Effector memory CD8-positive, alpha-beta T cell (primary cell): Measurements from ENCODE around the gene ANKRD28.
A peak's percentile ranks its signal among the peaks of the same experiment; 100 is the strongest.
"Not testable (repeated sequence)": the region's sequence is repeated elsewhere in the genome, so short reads cannot be mapped to it uniquely, and the experiment has no call there.

ENCODE experiments used
- ATAC-seq: fragments of 150-1000 bp; cut with Tn5 transposase; replicated peaks from 2 replicates; pipeline ENCODE4 v1.10.0; 2021; ENCODE audit warnings: mild to moderate bottlenecking, moderate library complexity
- DNase-seq, 3 experiments: peaks; one replicate each; pipeline ENCODE4 v3.0.0; 2021
- H3K27ac Mint-ChIP-seq, 2 donors: one replicate each; pipeline ENCODE4 v1.8.0; 2022; ENCODE audit warnings: mild to moderate bottlenecking in 2 of 2, mixed read lengths in 2 of 2, moderate library complexity in 2 of 2
- H3K27me3 Mint-ChIP-seq, 2 donors: one replicate each; pipeline ENCODE4 v1.8.0; 2022; ENCODE audit warnings: mixed read lengths in 2 of 2
- H3K36me3 Mint-ChIP-seq: one replicate; pipeline ENCODE4 v1.8.0; 2022; ENCODE audit warnings: mild to moderate bottlenecking, moderate library complexity, mixed read lengths; ENCODE audit not compliant: insufficient read depth
- H3K4me1 Mint-ChIP-seq, 2 donors: one replicate each; pipeline ENCODE4 v1.8.0; 2022; ENCODE audit warnings: low read depth in 2 of 2, mixed read lengths in 2 of 2
- H3K4me3 Mint-ChIP-seq, 2 donors: one replicate each; pipeline ENCODE4 v1.8.0; 2022; ENCODE audit warnings: mild to moderate bottlenecking in 2 of 2, mixed read lengths in 2 of 2, moderate library complexity in 2 of 2
- H3K9me3 Mint-ChIP-seq, 2 donors: one replicate each; pipeline ENCODE4 v1.8.0; 2022; ENCODE audit warnings: mixed read lengths in 2 of 2
- total RNA-seq, 9 experiments: gene quantifications; one replicate each; lab custom pipeline; 2026; lab: John Stamatoyannopoulos, UW

Gene ANKRD28
- 74.1 to 185 (median 154) reads per million in 9 experiments for total RNA-seq

DNA sequence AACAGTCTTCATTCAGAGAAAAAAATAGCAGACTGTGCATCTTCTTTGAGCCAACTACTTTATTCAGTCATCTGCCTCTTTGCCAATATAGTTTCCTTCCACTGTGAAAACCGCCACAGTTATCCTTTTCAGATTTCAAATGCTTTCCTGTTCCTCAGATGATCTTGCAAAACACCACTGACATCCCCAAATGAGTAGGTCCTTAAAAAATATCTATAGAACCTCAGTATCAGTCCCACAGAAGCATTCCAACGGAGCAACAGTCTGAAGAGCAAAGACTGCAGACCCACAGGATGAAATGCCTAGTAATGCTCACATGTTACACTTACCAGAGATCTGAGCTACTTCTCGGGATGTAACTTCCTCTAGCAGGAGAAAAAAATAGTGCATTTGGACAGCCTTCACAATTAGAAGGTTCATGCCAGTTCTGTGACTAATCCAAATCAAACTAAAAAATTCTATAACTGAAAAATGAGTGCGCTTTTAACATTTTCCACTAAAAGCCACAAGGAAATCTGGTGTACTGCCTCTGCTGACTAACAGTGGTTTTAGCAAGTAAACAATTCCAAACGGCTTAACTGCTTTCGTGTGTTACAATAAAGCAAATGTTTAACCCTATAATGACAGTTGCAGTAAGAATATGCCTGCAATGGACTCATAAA, at the start of gene ANKRD28:
TSS of gene ANKRD28 (minus strand) at position 338 of the 662 bp plus-strand sequence. CDS start 1,458 bp downstream, outside the sequence.
- no peaks in the 10 kb centered on the region for H3K27me3 Mint-ChIP-seq
- DNase-seq (no peak), ATAC-seq (peak; percentile 31)
- H3K4me1 Mint-ChIP-seq, result peaks cover 38 to 67% of the 10 kb centered on the region in 2 donors
- H3K27ac Mint-ChIP-seq, result peak within 1 kb of the TSS; percentile 89 to 96
- peaks cover 40% of the 10 kb centered on the region for H3K36me3 Mint-ChIP-seq
- peak within 1 kb of the TSS; percentile 82 to 84 for H3K4me3 Mint-ChIP-seq
- H3K9me3 Mint-ChIP-seq, result no peaks in the 10 kb centered on the region

DNA sequence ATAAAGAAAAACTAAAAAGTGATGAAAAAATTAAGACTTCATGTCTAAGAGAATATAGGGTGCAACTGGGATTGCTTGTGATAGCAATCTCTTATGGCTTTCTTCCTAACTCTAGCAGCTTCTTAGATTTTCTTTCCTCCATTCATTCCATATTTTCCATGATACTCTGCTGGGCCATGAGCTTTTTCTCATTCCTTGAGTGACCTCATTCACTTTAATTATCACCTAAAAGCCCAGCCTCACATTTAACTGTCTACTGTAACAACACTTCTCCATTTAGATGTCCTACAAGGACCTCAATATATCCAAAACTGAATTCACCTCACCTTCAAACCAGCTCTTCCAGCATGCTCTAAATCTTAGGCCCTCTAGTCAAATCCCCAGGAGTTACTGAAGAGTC, 49.5 kb upstream of the ANKRD28 start:
- Mint-ChIP-seq H3K4me3 (no peak overlapping the region), H3K27ac (no peak overlapping the region), H3K36me3 (peaks cover 2% of the 10 kb centered on the region), H3K4me1 (peaks cover 21 to 34% of the 10 kb centered on the region in 2 donors), H3K9me3 (no peaks in the 10 kb centered on the region), H3K27me3 (no peaks in the 10 kb centered on the region)
- DNase-seq, result no peak
- ATAC-seq, result no peak

DNA sequence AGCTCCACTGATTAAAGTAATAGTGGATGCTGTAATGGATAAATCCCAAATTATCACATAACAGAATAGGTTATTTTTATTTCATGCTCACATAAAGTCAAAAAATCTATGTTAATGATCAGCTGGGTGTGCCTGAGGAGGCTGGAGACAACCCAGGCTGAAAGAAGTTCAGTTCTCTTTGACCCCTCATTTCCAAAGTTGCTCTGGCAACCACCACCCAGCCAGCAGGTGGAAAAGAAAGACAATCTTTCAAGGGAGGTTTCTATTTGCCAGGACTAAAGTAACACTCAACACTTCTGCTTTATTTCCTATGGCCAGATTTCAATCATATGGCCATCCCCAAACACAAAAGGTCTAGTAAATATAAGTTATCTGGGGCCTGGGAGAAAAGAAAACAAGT, 48.8 kb upstream of the ANKRD28 start:
- peak overlapping the region in 1 of 2 donors; percentile 16 for H3K27ac Mint-ChIP-seq
- no peaks in the 10 kb centered on the region for H3K27me3 Mint-ChIP-seq
- no peak overlapping the region for H3K4me3 Mint-ChIP-seq
- ATAC-seq (no peak), DNase-seq (no peak)
- H3K9me3 Mint-ChIP-seq, result no peaks in the 10 kb centered on the region
- peaks cover 21 to 34% of the 10 kb centered on the region in 2 donors for H3K4me1 Mint-ChIP-seq
- peaks cover 2% of the 10 kb centered on the region for H3K36me3 Mint-ChIP-seq

DNA sequence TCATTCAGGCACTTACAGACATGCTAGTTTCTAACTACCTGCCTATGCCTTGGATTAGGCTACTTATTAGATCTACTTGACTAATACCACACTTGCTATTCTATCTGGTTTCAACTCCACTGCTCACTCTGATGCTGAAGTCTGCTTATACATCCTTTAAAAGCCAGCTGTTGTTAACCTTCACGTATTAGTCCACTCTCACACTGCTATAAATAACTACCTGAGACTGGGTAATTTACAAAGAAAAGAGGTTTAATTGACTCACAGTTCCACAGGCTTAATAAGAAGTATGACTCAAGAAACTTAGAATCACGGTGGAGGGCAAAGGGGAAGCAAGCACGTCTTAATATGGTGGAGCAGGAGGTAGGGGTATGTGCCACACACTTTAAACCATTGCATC, 47.7 kb upstream of the ANKRD28 start:
- Mint-ChIP-seq H3K27me3 (no peaks in the 10 kb centered on the region), H3K4me3 (no peak overlapping the region), H3K36me3 (peaks cover 2% of the 10 kb centered on the region), H3K27ac (no peak overlapping the region), H3K9me3 (peaks cover 0 to 4% of the 10 kb centered on the region in 2 donors), H3K4me1 (peaks cover 21 to 35% of the 10 kb centered on the region in 2 donors)
- ATAC-seq (no peak), DNase-seq (no peak)

DNA sequence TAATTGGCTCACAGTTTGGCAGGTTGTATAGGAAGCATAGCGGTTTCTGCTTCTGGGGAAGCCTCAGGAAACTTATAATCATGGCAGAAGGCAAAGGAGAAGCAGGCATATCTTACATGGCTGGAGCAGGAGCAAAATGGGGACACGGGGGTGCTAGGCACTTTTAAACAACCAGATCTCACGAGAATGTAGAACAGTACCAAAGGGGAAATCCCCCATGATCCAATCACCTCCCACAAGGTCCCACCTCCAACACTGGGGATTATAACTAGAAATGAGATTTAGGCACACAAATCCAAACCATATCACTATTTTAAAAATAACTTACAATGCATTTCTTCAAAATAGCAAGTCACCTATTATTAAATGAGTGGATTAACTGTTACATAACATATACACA, 47.1 kb upstream of the ANKRD28 start:
- ATAC-seq (no peak), DNase-seq (no peak)
- no peak overlapping the region for H3K4me3 Mint-ChIP-seq
- no peak overlapping the region for H3K27ac Mint-ChIP-seq
- H3K9me3 Mint-ChIP-seq, result peaks cover 0 to 4% of the 10 kb centered on the region in 2 donors
- peaks cover 21 to 39% of the 10 kb centered on the region in 2 donors for H3K4me1 Mint-ChIP-seq
- H3K27me3 Mint-ChIP-seq, result no peaks in the 10 kb centered on the region
- peaks cover 2% of the 10 kb centered on the region for H3K36me3 Mint-ChIP-seq

DNA sequence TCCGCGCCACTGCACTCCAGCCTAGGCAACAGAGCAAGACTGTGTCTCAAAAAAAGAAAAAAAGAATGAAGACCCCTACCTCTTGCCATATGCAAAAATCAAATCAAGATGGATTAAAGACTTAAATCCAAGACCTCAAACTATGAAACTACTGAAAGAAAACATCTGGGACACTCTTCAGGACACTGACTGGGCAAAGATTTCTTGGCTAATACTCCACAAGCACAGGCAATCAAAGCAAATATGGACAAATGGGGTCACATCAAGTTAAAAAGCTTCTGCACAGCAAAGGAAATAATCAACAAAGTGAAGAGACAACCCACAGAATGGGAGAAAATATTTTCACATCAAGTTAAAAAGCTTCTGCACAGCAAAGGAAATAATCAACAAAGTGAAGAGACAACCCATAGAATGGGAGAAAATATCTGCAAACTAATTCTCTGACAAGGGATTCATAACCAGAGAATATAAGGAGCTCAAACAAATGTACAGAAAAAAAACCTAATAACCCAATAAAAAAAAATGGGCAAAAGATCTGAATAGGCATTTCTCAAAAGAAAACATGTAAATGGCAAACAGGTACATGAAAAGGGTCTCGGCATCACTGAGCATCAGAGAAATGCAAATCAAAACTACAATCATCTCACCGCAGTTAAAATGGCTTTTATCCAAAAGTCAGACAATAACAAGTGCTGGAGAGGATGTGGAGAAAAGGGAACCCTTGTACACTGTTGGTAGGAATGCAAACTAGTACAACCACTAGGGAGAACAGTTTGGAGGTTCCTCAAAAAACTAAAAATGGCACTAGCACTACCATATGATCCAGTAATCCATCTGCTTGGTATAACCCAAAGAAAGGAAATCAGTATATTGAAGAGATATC, 43.6 kb upstream of the ANKRD28 start:
- DNase-seq, H3K36me3 Mint-ChIP-seq, H3K27me3 Mint-ChIP-seq, H3K4me3 Mint-ChIP-seq, H3K27ac Mint-ChIP-seq, H3K9me3 Mint-ChIP-seq, ATAC-seq: not testable (repeated sequence)
- peaks cover 19 to 45% of the 10 kb centered on the region in 2 donors for H3K4me1 Mint-ChIP-seq

DNA sequence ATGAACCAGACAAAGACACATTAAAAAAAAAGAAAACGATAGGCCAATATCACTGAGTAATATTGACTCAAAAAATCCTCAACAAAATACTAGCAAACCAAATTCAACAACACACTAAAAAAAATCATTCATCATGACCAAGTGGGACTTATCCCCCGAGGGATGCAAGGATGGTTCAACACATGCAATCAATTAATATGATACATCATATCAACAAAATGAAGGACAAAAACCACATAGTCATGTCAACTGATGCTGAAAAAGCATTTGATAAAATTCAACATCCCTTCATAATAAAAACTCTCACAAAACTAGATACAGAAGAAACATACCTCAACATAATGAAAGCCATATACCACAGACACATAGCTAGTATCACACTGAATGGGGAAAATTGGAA, 41.8 kb upstream of the ANKRD28 start:
- ATAC-seq (no peak), DNase-seq (no peak)
- no peak overlapping the region for H3K27ac Mint-ChIP-seq
- peaks cover 12 to 44% of the 10 kb centered on the region in 2 donors for H3K4me1 Mint-ChIP-seq
- peaks cover 0 to 4% of the 10 kb centered on the region in 2 donors for H3K9me3 Mint-ChIP-seq
- H3K36me3 Mint-ChIP-seq, result no peaks in the 10 kb centered on the region
- H3K4me3 Mint-ChIP-seq, result no peak overlapping the region
- no peaks in the 10 kb centered on the region for H3K27me3 Mint-ChIP-seq

DNA sequence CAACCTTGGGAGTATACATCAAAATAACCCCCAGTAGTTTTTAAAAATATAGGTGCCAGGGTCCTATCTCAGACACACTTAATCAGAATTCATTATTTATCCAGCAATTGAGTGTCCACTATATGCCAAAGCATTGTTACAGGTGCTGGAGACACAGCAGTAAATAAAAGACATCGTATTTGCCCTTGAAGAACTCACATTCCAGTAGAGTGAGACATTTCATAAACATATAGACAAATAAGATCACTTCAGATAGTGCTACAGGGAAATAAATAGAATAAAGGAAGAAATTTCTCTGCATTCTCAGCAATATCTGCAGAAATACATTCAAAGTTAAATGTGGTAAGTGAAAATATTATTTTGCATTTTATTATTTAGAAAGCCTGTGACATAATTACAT, 34.1 kb upstream of the ANKRD28 start:
- no peak for DNase-seq
- Mint-ChIP-seq H3K27ac (no peak overlapping the region), H3K4me1 (peaks cover 8% of the 10 kb centered on the region in 2 donors), H3K36me3 (no peaks in the 10 kb centered on the region), H3K4me3 (no peak overlapping the region), H3K9me3 (no peaks in the 10 kb centered on the region), H3K27me3 (no peaks in the 10 kb centered on the region)
- ATAC-seq, result no peak

DNA sequence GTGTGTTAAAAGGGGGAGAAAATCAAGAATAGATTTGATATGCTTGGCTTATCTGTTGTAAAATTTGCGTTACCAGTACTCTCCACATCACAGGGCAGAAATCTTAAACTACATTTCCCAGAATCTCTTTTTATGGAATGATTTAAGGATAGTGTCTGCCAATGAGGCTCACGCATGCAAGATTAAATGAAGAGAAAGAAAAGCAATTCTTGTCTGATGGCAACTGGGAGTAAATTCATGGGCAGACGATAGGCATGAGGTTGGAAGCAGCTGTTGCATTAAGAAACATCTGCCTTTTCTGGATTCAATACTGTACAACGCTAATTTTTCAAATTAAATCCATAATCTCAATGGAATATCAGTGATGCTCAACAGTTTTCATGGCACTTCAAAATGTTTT, 27.2 kb upstream of the ANKRD28 start:
- H3K27me3 Mint-ChIP-seq, result no peaks in the 10 kb centered on the region
- DNase-seq, result no peak
- H3K27ac Mint-ChIP-seq, result no peak overlapping the region
- no peaks in the 10 kb centered on the region for H3K9me3 Mint-ChIP-seq
- H3K36me3 Mint-ChIP-seq, result no peaks in the 10 kb centered on the region
- H3K4me3 Mint-ChIP-seq, result no peak overlapping the region
- H3K4me1 Mint-ChIP-seq, result peaks cover 14 to 33% of the 10 kb centered on the region in 2 donors
- ATAC-seq, result no peak

DNA sequence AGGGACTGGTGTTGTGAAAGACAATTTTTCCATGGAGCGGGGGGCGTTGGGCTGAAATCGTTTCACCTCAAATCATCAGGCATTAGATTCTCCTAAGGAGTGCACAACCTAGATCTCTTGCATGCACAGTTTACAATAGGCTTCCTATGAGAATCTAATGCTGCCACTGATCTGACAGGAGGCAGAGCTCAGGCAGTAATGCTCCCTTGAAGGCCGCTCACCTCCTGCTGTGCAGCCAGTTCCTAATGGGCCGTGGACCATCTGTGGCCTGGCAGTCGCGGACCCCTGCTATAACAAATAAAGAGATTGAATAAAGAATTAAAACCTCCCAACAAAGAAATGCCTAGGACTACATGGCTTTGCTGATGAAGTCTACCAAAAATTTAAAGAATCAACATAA, 25.3 kb upstream of the ANKRD28 start:
- H3K27ac Mint-ChIP-seq, result peak overlapping the region in 1 of 2 donors; percentile 25
- H3K27me3 Mint-ChIP-seq, result no peaks in the 10 kb centered on the region
- DNase-seq (no peak), ATAC-seq (no peak)
- H3K4me1 Mint-ChIP-seq, result peaks cover 22 to 41% of the 10 kb centered on the region in 2 donors
- no peak overlapping the region for H3K4me3 Mint-ChIP-seq
- H3K9me3 Mint-ChIP-seq, result no peaks in the 10 kb centered on the region
- peaks cover 4% of the 10 kb centered on the region for H3K36me3 Mint-ChIP-seq

DNA sequence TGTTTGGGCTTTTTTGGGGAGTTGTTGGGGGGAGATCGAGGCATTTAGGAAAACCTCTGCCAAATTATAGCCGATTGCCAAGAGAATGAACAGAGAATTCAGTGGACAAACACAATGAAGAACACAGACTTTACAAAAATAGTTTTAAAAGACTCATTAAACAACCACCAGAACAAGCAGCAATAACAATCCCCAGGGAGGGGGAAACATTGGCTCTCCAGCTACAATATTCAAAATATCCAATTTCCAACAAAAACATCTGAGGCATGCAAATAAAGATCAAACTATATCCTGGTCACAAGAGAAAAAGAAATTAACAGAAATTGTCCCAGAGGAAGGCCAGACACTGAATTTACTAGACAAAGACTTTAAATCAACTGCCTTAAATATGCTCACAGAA, 24.5 kb upstream of the ANKRD28 start:
- no peak for ATAC-seq
- peaks cover 4% of the 10 kb centered on the region for H3K36me3 Mint-ChIP-seq
- H3K4me3 Mint-ChIP-seq, result no peak overlapping the region
- H3K9me3 Mint-ChIP-seq, result no peaks in the 10 kb centered on the region
- H3K4me1 Mint-ChIP-seq, result peaks cover 20 to 42% of the 10 kb centered on the region in 2 donors
- H3K27ac Mint-ChIP-seq, result no peak overlapping the region
- no peak for DNase-seq
- H3K27me3 Mint-ChIP-seq, result no peaks in the 10 kb centered on the region

DNA sequence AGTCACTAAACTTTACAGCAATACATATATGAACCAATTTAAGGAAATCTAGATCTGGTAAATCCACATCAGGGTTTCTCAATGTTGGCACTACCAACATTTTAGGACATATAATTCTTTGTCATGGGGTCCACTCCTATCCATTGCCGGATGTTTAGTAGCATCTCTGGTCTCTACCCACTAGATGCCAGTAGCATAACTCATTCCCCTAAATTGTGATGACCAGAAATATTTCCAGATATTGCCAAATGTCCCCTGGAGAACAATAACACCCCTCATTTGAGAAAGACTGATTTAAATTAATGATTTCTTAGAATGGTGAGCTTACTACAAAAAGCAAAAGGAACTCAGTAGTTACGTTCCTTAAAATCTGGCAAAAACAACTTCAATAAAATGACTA, 23.1 kb upstream of the ANKRD28 start:
- no peak overlapping the region for H3K4me3 Mint-ChIP-seq
- H3K27ac Mint-ChIP-seq, result no peak overlapping the region
- no peak for DNase-seq
- peaks cover 27 to 50% of the 10 kb centered on the region in 2 donors for H3K4me1 Mint-ChIP-seq
- no peak for ATAC-seq
- H3K27me3 Mint-ChIP-seq, result no peaks in the 10 kb centered on the region
- peaks cover 4% of the 10 kb centered on the region for H3K36me3 Mint-ChIP-seq
- no peaks in the 10 kb centered on the region for H3K9me3 Mint-ChIP-seq

DNA sequence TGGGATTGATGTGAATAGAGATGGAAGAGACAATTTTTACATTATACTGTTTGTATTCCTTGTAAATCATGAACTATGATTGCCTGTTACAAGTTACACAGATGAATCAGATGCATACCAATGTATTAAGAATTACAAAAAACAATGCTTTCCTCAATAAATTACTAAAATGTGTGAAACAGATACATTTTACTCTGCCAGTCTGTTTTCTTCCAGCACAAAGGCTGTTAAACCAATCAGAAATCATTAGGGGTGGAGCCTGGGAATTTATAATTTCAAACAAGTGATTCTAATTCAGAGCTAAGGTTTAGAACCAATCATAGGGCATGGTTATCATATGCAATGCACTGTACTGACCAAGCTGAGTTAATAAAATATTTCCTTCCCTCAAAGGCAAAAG, 21.8 kb upstream of the ANKRD28 start:
- Mint-ChIP-seq H3K27me3 (no peaks in the 10 kb centered on the region), H3K36me3 (peaks cover 4% of the 10 kb centered on the region), H3K4me3 (no peak overlapping the region), H3K27ac (no peak overlapping the region), H3K4me1 (peaks cover 27 to 41% of the 10 kb centered on the region in 2 donors), H3K9me3 (no peaks in the 10 kb centered on the region)
- DNase-seq, result no peak
- no peak for ATAC-seq

DNA sequence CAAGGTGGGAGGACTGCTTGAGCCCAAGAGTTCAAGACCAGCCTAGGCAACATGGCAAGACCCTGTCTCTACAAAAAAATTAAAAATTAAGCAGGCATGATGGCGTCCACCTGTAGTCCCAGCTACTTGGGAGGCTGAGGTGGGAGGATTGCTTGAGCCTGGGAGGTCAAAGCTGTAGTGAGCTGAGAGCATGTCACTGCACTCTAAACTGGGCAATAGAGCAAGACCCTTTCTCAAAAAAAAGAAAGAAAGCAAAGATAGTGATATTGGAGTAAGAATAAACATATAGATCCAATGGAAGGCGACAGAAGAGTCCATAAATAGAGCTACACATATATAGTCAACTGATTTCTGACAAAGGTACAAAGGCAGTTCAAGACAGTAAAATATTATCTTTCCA, 21.3 kb upstream of the ANKRD28 start:
- H3K4me3 Mint-ChIP-seq, result no peak overlapping the region
- H3K4me1 Mint-ChIP-seq, result peaks cover 27 to 41% of the 10 kb centered on the region in 2 donors
- H3K9me3 Mint-ChIP-seq, result no peaks in the 10 kb centered on the region
- no peaks in the 10 kb centered on the region for H3K27me3 Mint-ChIP-seq
- DNase-seq, result no peak
- peaks cover 4% of the 10 kb centered on the region for H3K36me3 Mint-ChIP-seq
- no peak overlapping the region for H3K27ac Mint-ChIP-seq
- ATAC-seq, result no peak
